Activated CD4-positive, alpha-beta T cell treated with anti-CD3 and anti-CD28 coated beads, Interleukin-2, amount 10 ng/mL, durations not matched to agents 7 days and 5 days (primary cell): Measurements from ENCODE around the gene GLP1R. TPM values are rescaled to one million over a fixed set of nuclear protein-coding genes. Genes with fewer than 3 reads are reported as not detected.

Experiments used
- CTCF ChIA-PET: fragments of 350-600 bp; sonication (Branson Sonifier 250); formaldehyde crosslinking; loops from one replicate; lab custom pipeline; 2021; ENCODE audit warnings: antibody characterized with exemption; lab: Charles Lee
- POLR2A ChIA-PET: fragments of 350-600 bp; sonication (Branson Sonifier 250); formaldehyde crosslinking; loops from one replicate; lab custom pipeline; 2021; ENCODE audit warnings: antibody characterized with exemption; lab: Charles Lee
- DNase-seq: peaks from one replicate; pipeline ENCODE4 v3.0.0-alpha.2; 2020
- H3K27ac Mint-ChIP-seq: one replicate; pipeline ENCODE4 v1.8.0; 2021; ENCODE audit warnings: mild to moderate bottlenecking, moderate library complexity, mixed read lengths
- H3K27me3 Mint-ChIP-seq: one replicate; pipeline ENCODE4 v1.8.0; 2021; ENCODE audit warnings: mixed read lengths
- H3K36me3 Mint-ChIP-seq: one replicate; pipeline ENCODE4 v1.8.0; 2021; ENCODE audit warnings: low read depth, mixed read lengths
- H3K4me1 Mint-ChIP-seq: one replicate; pipeline ENCODE4 v1.8.0; 2021; ENCODE audit warnings: mixed read lengths
- H3K4me3 Mint-ChIP-seq: one replicate; pipeline ENCODE4 v1.8.0; 2021; ENCODE audit warnings: mild to moderate bottlenecking, moderate library complexity, mixed read lengths
- H3K9me3 Mint-ChIP-seq: one replicate; pipeline ENCODE4 v1.8.0; 2021; ENCODE audit warnings: mixed read lengths
- total RNA-seq, 2 experiments: library from RNA; stranded (reverse); gene quantifications; one replicate each; pipeline ENCODE4 v1.2.3, GENCODE V29; 2021

The GLP1R gene
- total RNA-seq, 2 experiments from 2014 or later: not detected

GRCh38 chr6:39102821-39103136 lies 54.2 kb downstream of the GLP1R start:
- Mint-ChIP-seq H3K36me3 (peaks cover 20% of the 10 kb centered on the region), H3K4me3 (no peak overlapping the region), H3K4me1 (peaks cover 14% of the 10 kb centered on the region), H3K27me3 (peaks cover 3% of the 10 kb centered on the region), H3K27ac (no peak overlapping the region), H3K9me3 (no peaks in the 10 kb centered on the region)
- ChIA-PET POLR2A (no interaction called here), CTCF (interaction anchor here (1.0 to 1.3 kb wide), 3 partner anchors 8 to 230 kb away, joined by 3 read pairs; no protein-coding TSS in a partner anchor)
- no peak for DNase-seq

GRCh38 chr6:39104528-39104927 lies 55.9 kb downstream of the GLP1R start:
- no peaks in the 10 kb centered on the region for H3K9me3 Mint-ChIP-seq
- DNase-seq: no peak
- ChIA-PET POLR2A (no interaction called here), CTCF (no interaction called here)
- H3K36me3 Mint-ChIP-seq: peaks cover 30% of the 10 kb centered on the region
- peaks cover 3% of the 10 kb centered on the region for H3K27me3 Mint-ChIP-seq
- peaks cover 16% of the 10 kb centered on the region for H3K4me1 Mint-ChIP-seq
- no peak overlapping the region for H3K4me3 Mint-ChIP-seq
- H3K27ac Mint-ChIP-seq: no peak overlapping the region

GRCh38 chr6:39107034-39107433 lies 58.5 kb downstream of the GLP1R start:
- peaks cover 25% of the 10 kb centered on the region for H3K4me1 Mint-ChIP-seq
- POLR2A ChIA-PET: no interaction called here
- CTCF ChIA-PET: no interaction called here
- no peaks in the 10 kb centered on the region for H3K27me3 Mint-ChIP-seq
- DNase-seq: no peak
- no peaks in the 10 kb centered on the region for H3K9me3 Mint-ChIP-seq
- H3K4me3 Mint-ChIP-seq: no peak overlapping the region
- H3K27ac Mint-ChIP-seq: no peak overlapping the region
- H3K36me3 Mint-ChIP-seq: peaks cover 47% of the 10 kb centered on the region

GRCh38 chr6:39107641-39108040 lies 59.1 kb downstream of the GLP1R start:
- Mint-ChIP-seq H3K27ac (no peak overlapping the region), H3K27me3 (no peaks in the 10 kb centered on the region), H3K4me1 (peaks cover 31% of the 10 kb centered on the region), H3K9me3 (no peaks in the 10 kb centered on the region), H3K36me3 (peaks cover 47% of the 10 kb centered on the region), H3K4me3 (no peak overlapping the region)
- DNase-seq: no peak
- ChIA-PET POLR2A (no interaction called here), CTCF (no interaction called here)

GRCh38 chr6:39108041-39108839 lies 59.7 kb downstream of the GLP1R start:
- CTCF ChIA-PET: interaction anchor here (0.6 to 1.5 kb wide), 2 partner anchors 23 to 50 kb away, joined by 3 to 5 read pairs; no protein-coding TSS in a partner anchor
- no peak for DNase-seq
- H3K4me1 Mint-ChIP-seq: peaks cover 36% of the 10 kb centered on the region
- POLR2A ChIA-PET: no interaction called here
- H3K27me3 Mint-ChIP-seq: no peaks in the 10 kb centered on the region
- H3K36me3 Mint-ChIP-seq: peaks cover 47% of the 10 kb centered on the region
- H3K27ac Mint-ChIP-seq: no peak overlapping the region
- no peak overlapping the region for H3K4me3 Mint-ChIP-seq
- no peaks in the 10 kb centered on the region for H3K9me3 Mint-ChIP-seq

- no peak for DNase-seq
- Mint-ChIP-seq H3K27ac (peak overlapping the region; percentile 95), H3K36me3 (peaks cover 33% of the 10 kb centered on the region), H3K27me3 (no peaks in the 10 kb centered on the region), H3K9me3 (no peaks in the 10 kb centered on the region), H3K4me1 (peaks cover 54% of the 10 kb centered on the region), H3K4me3 (peak overlapping the region; percentile 79)
- POLR2A ChIA-PET: no interaction called here
- CTCF ChIA-PET: interaction anchor here (0.9 to 1.5 kb wide), 4 partner anchors 9 to 192 kb away, joined by 3 to 5 read pairs (median 4); no protein-coding TSS in a partner anchor
These were observed 62.7 kb downstream of the GLP1R start for GRCh38 chr6:39111280-39111679.

GRCh38 chr6:39113788-39114187 lies 65.2 kb downstream of the GLP1R start:
- POLR2A ChIA-PET: no interaction called here
- DNase-seq: no peak
- no peaks in the 10 kb centered on the region for H3K9me3 Mint-ChIP-seq
- H3K36me3 Mint-ChIP-seq: peaks cover 27% of the 10 kb centered on the region
- peak overlapping the region; percentile 96 for H3K4me3 Mint-ChIP-seq
- no peaks in the 10 kb centered on the region for H3K27me3 Mint-ChIP-seq
- CTCF ChIA-PET: no interaction called here
- peaks cover 64% of the 10 kb centered on the region for H3K4me1 Mint-ChIP-seq
- H3K27ac Mint-ChIP-seq: peak overlapping the region; percentile 98

GRCh38 chr6:39114388-39114703 lies 65.8 kb downstream of the GLP1R start:
- H3K9me3 Mint-ChIP-seq: no peaks in the 10 kb centered on the region
- H3K4me1 Mint-ChIP-seq: peaks cover 63% of the 10 kb centered on the region
- CTCF ChIA-PET: interaction anchor here (1.0 kb wide), 1 partner anchor 188 kb away, joined by 3 read pairs; no protein-coding TSS in a partner anchor
- DNase-seq: no peak
- POLR2A ChIA-PET: interaction anchor here (1.0 kb wide), 1 partner anchor 39 kb away, joined by 3 read pairs; no protein-coding TSS in a partner anchor
- H3K4me3 Mint-ChIP-seq: peak overlapping the region; percentile 96
- H3K36me3 Mint-ChIP-seq: peaks cover 21% of the 10 kb centered on the region
- peak overlapping the region; percentile 98 for H3K27ac Mint-ChIP-seq
- H3K27me3 Mint-ChIP-seq: no peaks in the 10 kb centered on the region

- H3K27me3 Mint-ChIP-seq: no peaks in the 10 kb centered on the region
- H3K36me3 Mint-ChIP-seq: peaks cover 16% of the 10 kb centered on the region
- H3K27ac Mint-ChIP-seq: peak within 1 kb of the TSS; percentile 98
- CTCF ChIA-PET: interaction anchor here (1.0 to 1.4 kb wide), 2 partner anchors 14 to 188 kb away, joined by 3 to 4 read pairs; no protein-coding TSS in a partner anchor
- POLR2A ChIA-PET: interaction anchor here (1.0 kb wide), 1 partner anchor 39 kb away, joined by 3 read pairs; no protein-coding TSS in a partner anchor
- no peaks in the 10 kb centered on the region for H3K9me3 Mint-ChIP-seq
- H3K4me1 Mint-ChIP-seq: peaks cover 61% of the 10 kb centered on the region
- peak; percentile 93 for DNase-seq
- peak within 1 kb of the TSS; percentile 96 for H3K4me3 Mint-ChIP-seq
These were observed 66.4 kb downstream of the GLP1R start, which contains the start of gene SAYSD1 for GRCh38 chr6:39114704-39115599. Gene SAYSD1, minus strand, starts transcription at chr6:39115186. Its CDS starts 97 bp downstream, at chr6:39115089.

GRCh38 chr6:39118921-39119320 lies 70.3 kb downstream of the GLP1R start:
- Mint-ChIP-seq H3K9me3 (no peaks in the 10 kb centered on the region), H3K36me3 (peaks cover 3% of the 10 kb centered on the region), H3K4me3 (no peak overlapping the region), H3K27me3 (no peaks in the 10 kb centered on the region), H3K27ac (no peak overlapping the region), H3K4me1 (peaks cover 23% of the 10 kb centered on the region)
- CTCF ChIA-PET: no interaction called here
- POLR2A ChIA-PET: no interaction called here
- no peak for DNase-seq

- Mint-ChIP-seq H3K9me3 (no peaks in the 10 kb centered on the region), H3K4me1 (no peaks in the 10 kb centered on the region), H3K4me3 (no peak overlapping the region), H3K27me3 (no peaks in the 10 kb centered on the region), H3K36me3 (no peaks in the 10 kb centered on the region), H3K27ac (no peak overlapping the region)
- DNase-seq: no peak
- ChIA-PET POLR2A (no interaction called here), CTCF (no interaction called here)
These were observed 75.5 kb downstream of the GLP1R start for GRCh38 chr6:39124114-39124513.

GRCh38 chr6:39128106-39128505 lies 79.5 kb downstream of the GLP1R start:
- POLR2A ChIA-PET: no interaction called here
- no peak for DNase-seq

More at GRCh38 chr6:39128106-39128505, 79.5 kb downstream of the GLP1R start:
- CTCF ChIA-PET: interaction anchor here (1.5 kb wide), 1 partner anchor 9 kb away, joined by 4 read pairs; no protein-coding TSS in a partner anchor
- no peaks in the 10 kb centered on the region for H3K4me1 Mint-ChIP-seq
- H3K4me3 Mint-ChIP-seq: no peak overlapping the region
- no peaks in the 10 kb centered on the region for H3K36me3 Mint-ChIP-seq
- peaks cover 2% of the 10 kb centered on the region for H3K9me3 Mint-ChIP-seq
- no peaks in the 10 kb centered on the region for H3K27me3 Mint-ChIP-seq
- no peak overlapping the region for H3K27ac Mint-ChIP-seq
